GM20000 (cell line): ENCODE data around the gene WFS1.

Experiments
- DNase-seq: peaks from one replicate; pipeline ENCODE4 v3.0.0; 2012; ENCODE audit warnings: low spot score
- TF ChIP-seq, protein P1 (sequence below): IDR thresholded peaks from 2 replicates; pipeline ENCODE4 v1.5.1; 2012; ENCODE audit warnings: mild to moderate bottlenecking, control low read depth; ENCODE audit errors: extremely low read depth, missing control alignments

Gene WFS1

DNA sequence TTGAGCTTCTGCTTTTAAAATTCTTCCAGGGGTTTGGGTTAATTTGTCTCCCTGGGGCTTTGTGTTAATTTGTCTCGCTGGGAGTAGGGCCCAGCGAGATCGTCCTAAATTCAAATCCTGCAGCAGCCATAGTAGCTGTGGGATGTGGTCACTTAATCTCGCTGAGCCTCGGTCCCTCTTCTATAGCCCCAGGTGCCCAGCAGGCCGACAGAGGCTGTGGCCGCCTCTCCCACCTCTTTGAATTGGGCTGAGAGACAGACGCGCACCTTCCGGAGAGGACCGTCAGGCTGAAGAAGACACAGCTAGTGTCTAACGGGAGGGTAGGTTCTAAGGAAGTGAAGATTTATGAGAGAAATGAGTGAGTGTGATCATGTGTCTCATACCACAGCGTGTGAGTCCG, 15.7 kb upstream of the WFS1 start:
- TF ChIP-seq, protein P1, sequence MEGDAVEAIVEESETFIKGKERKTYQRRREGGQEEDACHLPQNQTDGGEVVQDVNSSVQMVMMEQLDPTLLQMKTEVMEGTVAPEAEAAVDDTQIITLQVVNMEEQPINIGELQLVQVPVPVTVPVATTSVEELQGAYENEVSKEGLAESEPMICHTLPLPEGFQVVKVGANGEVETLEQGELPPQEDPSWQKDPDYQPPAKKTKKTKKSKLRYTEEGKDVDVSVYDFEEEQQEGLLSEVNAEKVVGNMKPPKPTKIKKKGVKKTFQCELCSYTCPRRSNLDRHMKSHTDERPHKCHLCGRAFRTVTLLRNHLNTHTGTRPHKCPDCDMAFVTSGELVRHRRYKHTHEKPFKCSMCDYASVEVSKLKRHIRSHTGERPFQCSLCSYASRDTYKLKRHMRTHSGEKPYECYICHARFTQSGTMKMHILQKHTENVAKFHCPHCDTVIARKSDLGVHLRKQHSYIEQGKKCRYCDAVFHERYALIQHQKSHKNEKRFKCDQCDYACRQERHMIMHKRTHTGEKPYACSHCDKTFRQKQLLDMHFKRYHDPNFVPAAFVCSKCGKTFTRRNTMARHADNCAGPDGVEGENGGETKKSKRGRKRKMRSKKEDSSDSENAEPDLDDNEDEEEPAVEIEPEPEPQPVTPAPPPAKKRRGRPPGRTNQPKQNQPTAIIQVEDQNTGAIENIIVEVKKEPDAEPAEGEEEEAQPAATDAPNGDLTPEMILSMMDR = no peak
- DNase-seq = no peak

- DNase-seq = no peak
- TF ChIP-seq, protein P1 = no peak
Measured at GRCh38 chr4:6256141-6256540, 13.5 kb upstream of the WFS1 start.

- DNase-seq = no peak
- TF ChIP-seq, protein P1 = no peak
Measured at GRCh38 chr4:6257247-6258025, 12.2 kb upstream of the WFS1 start.

DNA sequence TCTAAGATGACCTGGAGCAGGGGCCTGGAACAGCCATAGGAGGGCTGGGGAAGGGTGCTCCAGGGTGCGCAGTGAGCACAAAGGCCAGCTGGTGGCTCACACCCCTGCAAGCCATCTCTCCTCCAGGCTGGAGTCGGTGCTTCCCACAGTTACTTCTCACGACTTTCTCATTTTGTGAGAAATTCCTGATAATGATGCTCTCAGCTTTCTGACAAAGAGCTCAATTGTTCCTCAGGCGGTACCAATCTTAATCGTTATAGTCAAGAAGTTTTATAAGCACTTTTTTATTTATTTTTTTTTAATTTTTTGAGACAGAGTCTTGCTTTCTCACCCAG, 11.7 kb upstream of the WFS1 start:
- TF ChIP-seq, protein P1 = no peak

GRCh38 chr4:6258741-6259140, 10.9 kb upstream of the WFS1 start:
- no peak for DNase-seq
- TF ChIP-seq, protein P1 = no peak

More for the DNA sequence above, 11.7 kb upstream of the WFS1 start:
- no peak for DNase-seq

- TF ChIP-seq, protein P1 = no peak
- no peak for DNase-seq
Measured at GRCh38 chr4:6259886-6260285, 9.8 kb upstream of the WFS1 start.

GRCh38 chr4:6262176-6262575, 7.5 kb upstream of the WFS1 start:
- TF ChIP-seq, protein P1 = no peak
- DNase-seq = no peak
